GM21825 (cell line): ENCODE results near the gene FTCD.
"Not testable (repeated sequence)": the region's sequence is repeated elsewhere in the genome, so short reads cannot be mapped to it uniquely, and the experiment has no call there.

ENCODE experiments used
- ATAC-seq: cut with Tn5 transposase; IDR thresholded peaks from one replicate; pipeline ENCODE4 v1.9.1; 2021; ENCODE audit warnings: mild to moderate bottlenecking, moderate library complexity; ENCODE audit not compliant: unreplicated experiment

The FTCD gene

GRCh38 chr21:46113497-46114176 is 41.7 kb downstream of the FTCD start:
- no peak for ATAC-seq

GRCh38 chr21:46112725-46113215 is 42.6 kb downstream of the FTCD start:
- no peak for ATAC-seq

- no peak for ATAC-seq
Measured at GRCh38 chr21:46111857-46112724, 43.3 kb downstream of the FTCD start.

GRCh38 chr21:46111193-46111571 is 44.2 kb downstream of the FTCD start:
- no peak for ATAC-seq

GRCh38 chr21:46110499-46111192 is 44.7 kb downstream of the FTCD start:
- ATAC-seq = no peak

- no peak for ATAC-seq
Measured at GRCh38 chr21:46109313-46110221, 45.8 kb downstream of the FTCD start.

GRCh38 chr21:46108827-46109312 is 46.5 kb downstream of the FTCD start:
- ATAC-seq = no peak

- ATAC-seq = not testable (repeated sequence)
Measured at GRCh38 chr21:46107376-46107775, 48.0 kb downstream of the FTCD start.

GRCh38 chr21:46104104-46104503 is 51.3 kb downstream of the FTCD start:
- ATAC-seq = no peak

GRCh38 chr21:46100906-46101305 is 54.5 kb downstream of the FTCD start:
- no peak for ATAC-seq

GRCh38 chr21:46100426-46100825 is 55.0 kb downstream of the FTCD start:
- ATAC-seq = no peak

- no peak for ATAC-seq
Measured at GRCh38 chr21:46100020-46100419, 55.4 kb downstream of the FTCD start.

- no peak for ATAC-seq
Measured at GRCh38 chr21:46099476-46099875, 55.9 kb downstream of the FTCD start.

GRCh38 chr21:46098303-46099141 is 56.9 kb downstream of the FTCD start:
- ATAC-seq = no peak

- ATAC-seq = no peak
Measured at GRCh38 chr21:46097336-46098293, 57.8 kb downstream of the FTCD start, which contains the start of gene COL6A2. Gene COL6A2, plus strand, starts transcription at chr21:46098112.

- no peak for ATAC-seq
Measured at GRCh38 chr21:46096596-46097335, 58.6 kb downstream of the FTCD start.

GRCh38 chr21:46095814-46096595 is 59.4 kb downstream of the FTCD start:
- no peak for ATAC-seq
